H54 (cell line): ENCODE measurements around the gene ADGRL1.
"Not testable (repeated sequence)": the region's sequence is repeated elsewhere in the genome, so short reads cannot be mapped to it uniquely, and the experiment has no call there.

Experiments
- DNase-seq: peaks from one replicate; pipeline ENCODE4 v3.0.0; 2011; ENCODE audit warnings: low spot score, mixed read lengths; ENCODE audit not compliant: insufficient read length
- FAIRE-seq: peaks from 3 replicates; lab custom pipeline; 2011; peaks lifted over from hg19 to GRCh38; lab: Jason Lieb, UNC
- POLR2A ChIP-seq: IDR thresholded peaks from 2 replicates; pipeline ENCODE4 v1.6.1; 2011; ENCODE audit warnings: low read depth, mild to moderate bottlenecking, low read length

ADGRL1 gene

GRCh38 chr19:14189415-14189814 lies 16.6 kb downstream of the ADGRL1 start:
- DNase-seq (no peak), FAIRE-seq (no peak)

GRCh38 chr19:14188086-14188485 lies 17.9 kb downstream of the ADGRL1 start:
- not testable (repeated sequence) for FAIRE-seq

More at GRCh38 chr19:14189415-14189814, 16.6 kb downstream of the ADGRL1 start:
- no peak for TF ChIP-seq POLR2A

GRCh38 chr19:14187561-14187960 lies 18.4 kb downstream of the ADGRL1 start:
- DNase-seq (no peak), FAIRE-seq (no peak)
- no peak for TF ChIP-seq POLR2A

More at GRCh38 chr19:14188086-14188485, 17.9 kb downstream of the ADGRL1 start:
- not testable (repeated sequence) for DNase-seq

GRCh38 chr19:14186684-14187083 lies 19.3 kb downstream of the ADGRL1 start:
- DNase-seq, FAIRE-seq: not testable (repeated sequence)

- not testable (repeated sequence) for DNase-seq, FAIRE-seq
These were observed 20.3 kb downstream of the ADGRL1 start for GRCh38 chr19:14185691-14186090.

- DNase-seq (no peak), FAIRE-seq (no peak)
- TF ChIP-seq POLR2A, result no peak
These were observed 20.8 kb downstream of the ADGRL1 start for GRCh38 chr19:14185158-14185557.

GRCh38 chr19:14183741-14184350 lies 22.1 kb downstream of the ADGRL1 start:
- no peak for DNase-seq
- no peak for TF ChIP-seq POLR2A
- no peak for FAIRE-seq

- TF ChIP-seq POLR2A, result no peak
- no peak for DNase-seq
- FAIRE-seq, result no peak
These were observed 23.5 kb downstream of the ADGRL1 start for GRCh38 chr19:14182476-14182875.

- no peak for TF ChIP-seq POLR2A
- FAIRE-seq, result no peak
- no peak for DNase-seq
These were observed 24.1 kb downstream of the ADGRL1 start for GRCh38 chr19:14181906-14182305.

- not testable (repeated sequence) for FAIRE-seq, DNase-seq
These were observed 24.8 kb downstream of the ADGRL1 start for GRCh38 chr19:14181199-14181598.

GRCh38 chr19:14177496-14178074 lies 28.4 kb downstream of the ADGRL1 start:
- no peak for TF ChIP-seq POLR2A
- FAIRE-seq, result no peak
- DNase-seq, result no peak

- no peak for DNase-seq
- FAIRE-seq, result no peak
- no peak for TF ChIP-seq POLR2A
These were observed 30.6 kb downstream of the ADGRL1 start for GRCh38 chr19:14175351-14175792.

- FAIRE-seq (no peak), DNase-seq (no peak)
- TF ChIP-seq POLR2A, result no peak
These were observed 31.1 kb downstream of the ADGRL1 start for GRCh38 chr19:14174883-14175282.

- no peak for DNase-seq
- TF ChIP-seq POLR2A, result no peak
- no peak for FAIRE-seq
These were observed 37.0 kb downstream of the ADGRL1 start for GRCh38 chr19:14168993-14169392.
